Muscle layer of duodenum (tissue), 2 donors: ENCODE data around the gene INO80.
"Not testable (repeated sequence)": the region's sequence is repeated elsewhere in the genome, so short reads cannot be mapped to it uniquely, and the experiment has no call there.

Source experiments
- H3K27ac ChIP-seq: one replicate; pipeline ENCODE4 v1.7.0; 2013; ENCODE audit warnings: mild to moderate bottlenecking, low read length
- H3K27me3 ChIP-seq: one replicate; pipeline ENCODE4 v1.7.0; 2013; ENCODE audit warnings: low read depth, mild to moderate bottlenecking, control low read depth, low read length
- H3K36me3 ChIP-seq, 2 donors: one replicate each; pipeline ENCODE4 v1.7.0; 2013; ENCODE audit warnings: low read length in 2 of 2, control low read depth in 1 of 2, mild to moderate bottlenecking in 1 of 2; ENCODE audit not compliant: insufficient read depth in 2 of 2, control insufficient read depth in 1 of 2
- H3K4me1 ChIP-seq, 2 donors: one replicate each; pipeline ENCODE4 v1.7.0; 2013; ENCODE audit warnings: low read length in 2 of 2, mild to moderate bottlenecking in 2 of 2, control low read depth in 1 of 2, moderate library complexity in 1 of 2; ENCODE audit not compliant: insufficient read depth in 2 of 2, control insufficient read depth in 1 of 2
- H3K4me3 ChIP-seq, 2 donors: one replicate each; pipeline ENCODE4 v1.7.0; 2013; ENCODE audit warnings: low read length in 2 of 2, low read depth in 1 of 2, mild to moderate bottlenecking in 1 of 2
- H3K9me3 ChIP-seq, 2 donors: one replicate each; pipeline ENCODE4 v1.7.0; 2013; ENCODE audit warnings: low read length in 2 of 2, control low read depth in 1 of 2, mild to moderate bottlenecking in 1 of 2; ENCODE audit not compliant: control insufficient read depth in 1 of 2
- donor health status: healthy.

INO80 gene

GRCh38 chr15:40961740-40962139 lies 154.3 kb downstream of the INO80 start:
- not testable (repeated sequence) for H3K36me3 ChIP-seq, H3K4me3 ChIP-seq, H3K27ac ChIP-seq, H3K27me3 ChIP-seq, H3K9me3 ChIP-seq, H3K4me1 ChIP-seq

- H3K4me1 ChIP-seq: peaks cover 0 to 5% of the 10 kb centered on the region in 2 donors
- H3K36me3 ChIP-seq: no peaks in the 10 kb centered on the region
- no peaks in the 10 kb centered on the region for H3K27me3 ChIP-seq
- no peak overlapping the region for H3K27ac ChIP-seq
- H3K4me3 ChIP-seq: no peak overlapping the region
- no peaks in the 10 kb centered on the region for H3K9me3 ChIP-seq
These were observed 155.2 kb downstream of the INO80 start for GRCh38 chr15:40960925-40961324.

GRCh38 chr15:40960151-40960885 lies 155.8 kb downstream of the INO80 start:
- H3K9me3 ChIP-seq: no peaks in the 10 kb centered on the region
- no peaks in the 10 kb centered on the region for H3K27me3 ChIP-seq
- no peaks in the 10 kb centered on the region for H3K36me3 ChIP-seq
- H3K4me1 ChIP-seq: peaks cover 0 to 11% of the 10 kb centered on the region in 2 donors
- H3K27ac ChIP-seq: no peak overlapping the region
- no peak overlapping the region for H3K4me3 ChIP-seq

GRCh38 chr15:40959331-40960141 lies 156.5 kb downstream of the INO80 start:
- Histone ChIP-seq H3K27me3 (no peaks in the 10 kb centered on the region), H3K27ac (no peak overlapping the region), H3K4me3 (no peak overlapping the region), H3K9me3 (no peaks in the 10 kb centered on the region), H3K36me3 (no peaks in the 10 kb centered on the region), H3K4me1 (peaks cover 0 to 11% of the 10 kb centered on the region in 2 donors)

- Histone ChIP-seq H3K4me1 (peaks cover 4 to 15% of the 10 kb centered on the region in 2 donors), H3K4me3 (no peak overlapping the region), H3K27me3 (no peaks in the 10 kb centered on the region), H3K36me3 (no peaks in the 10 kb centered on the region), H3K9me3 (no peaks in the 10 kb centered on the region), H3K27ac (no peak overlapping the region)
These were observed 157.4 kb downstream of the INO80 start for GRCh38 chr15:40958723-40959122.

- Histone ChIP-seq H3K4me3 (no peak overlapping the region), H3K27me3 (no peaks in the 10 kb centered on the region), H3K4me1 (peaks cover 4 to 17% of the 10 kb centered on the region in 2 donors), H3K36me3 (no peaks in the 10 kb centered on the region), H3K9me3 (no peaks in the 10 kb centered on the region), H3K27ac (no peak overlapping the region)
These were observed 157.9 kb downstream of the INO80 start for GRCh38 chr15:40958146-40958545.

- Histone ChIP-seq H3K27me3 (no peaks in the 10 kb centered on the region), H3K9me3 (no peaks in the 10 kb centered on the region), H3K27ac (no peak overlapping the region), H3K4me3 (no peak overlapping the region), H3K36me3 (no peaks in the 10 kb centered on the region), H3K4me1 (peaks cover 4 to 18% of the 10 kb centered on the region in 2 donors)
These were observed 158.5 kb downstream of the INO80 start for GRCh38 chr15:40957581-40958051.

GRCh38 chr15:40957041-40957555 lies 159.0 kb downstream of the INO80 start:
- H3K27ac ChIP-seq: no peak overlapping the region
- H3K4me1 ChIP-seq: peaks cover 4 to 23% of the 10 kb centered on the region in 2 donors
- no peaks in the 10 kb centered on the region for H3K9me3 ChIP-seq
- no peak overlapping the region for H3K4me3 ChIP-seq
- no peaks in the 10 kb centered on the region for H3K27me3 ChIP-seq
- no peaks in the 10 kb centered on the region for H3K36me3 ChIP-seq

- H3K27ac ChIP-seq: no peak overlapping the region
These were observed 159.5 kb downstream of the INO80 start for GRCh38 chr15:40956541-40956982.

GRCh38 chr15:40955930-40956540 lies 160.0 kb downstream of the INO80 start:
- no peak overlapping the region for H3K4me3 ChIP-seq
- H3K27ac ChIP-seq: peak overlapping the region; percentile 13
- no peaks in the 10 kb centered on the region for H3K27me3 ChIP-seq
- no peaks in the 10 kb centered on the region for H3K36me3 ChIP-seq
- H3K9me3 ChIP-seq: no peaks in the 10 kb centered on the region
- H3K4me1 ChIP-seq: peaks cover 4 to 23% of the 10 kb centered on the region in 2 donors

More at GRCh38 chr15:40956541-40956982, 159.5 kb downstream of the INO80 start:
- no peaks in the 10 kb centered on the region for H3K36me3 ChIP-seq
- no peaks in the 10 kb centered on the region for H3K9me3 ChIP-seq
- H3K4me1 ChIP-seq: peaks cover 4 to 23% of the 10 kb centered on the region in 2 donors
- no peak overlapping the region for H3K4me3 ChIP-seq
- no peaks in the 10 kb centered on the region for H3K27me3 ChIP-seq
